GM12874 (cell line): ENCODE measurements around the gene NR6A1.

Experiments
- CTCF ChIP-seq: IDR thresholded peaks from 2 replicates; pipeline ENCODE4 v1.5.1; 2011; ENCODE audit warnings: low read depth, mild to moderate bottlenecking, control low read depth, low read length, moderate library complexity; ENCODE audit not compliant: insufficient read depth

The NR6A1 gene

GRCh38 chr9:124801356-124801755 lies 30.2 kb upstream of the NR6A1 start:
- no peak for TF ChIP-seq CTCF

GRCh38 chr9:124800306-124801259 lies 29.5 kb upstream of the NR6A1 start:
- no peak for TF ChIP-seq CTCF

- TF ChIP-seq CTCF = no peak
Measured at GRCh38 chr9:124799274-124800006, 28.3 kb upstream of the NR6A1 start.

GRCh38 chr9:124797343-124798103 lies 26.4 kb upstream of the NR6A1 start:
- TF ChIP-seq CTCF = no peak

- no peak for TF ChIP-seq CTCF
Measured at GRCh38 chr9:124795881-124796431, 24.8 kb upstream of the NR6A1 start.

GRCh38 chr9:124794902-124795491 lies 23.9 kb upstream of the NR6A1 start:
- no peak for TF ChIP-seq CTCF
